Stimulated activated CD4-positive, alpha-beta T cell treated with anti-CD3 and anti-CD28 coated beads, Interleukin-12 subunit alpha, Interleukin-12 subunit beta, amount 100 ng/mL, for 24 hours (primary cell): ENCODE data around the gene RNF32.
A peak's percentile ranks its signal among the peaks of the same experiment; 100 is the strongest.

Experiments
- DNase-seq, 2 experiments: peaks; one replicate each; pipeline ENCODE4 v3.0.0-alpha.2; 2020; ENCODE audit warnings: low read depth in 2 of 2

The RNF32 gene

GRCh38 chr7:156640257-156640948, at the start of gene RNF32:
TSS of gene RNF32 (plus strand) at chr7:156640774. CDS start at chr7:156643878, 3,104 bp downstream.
- peak; percentile 98 to 99 for DNase-seq

DNA sequence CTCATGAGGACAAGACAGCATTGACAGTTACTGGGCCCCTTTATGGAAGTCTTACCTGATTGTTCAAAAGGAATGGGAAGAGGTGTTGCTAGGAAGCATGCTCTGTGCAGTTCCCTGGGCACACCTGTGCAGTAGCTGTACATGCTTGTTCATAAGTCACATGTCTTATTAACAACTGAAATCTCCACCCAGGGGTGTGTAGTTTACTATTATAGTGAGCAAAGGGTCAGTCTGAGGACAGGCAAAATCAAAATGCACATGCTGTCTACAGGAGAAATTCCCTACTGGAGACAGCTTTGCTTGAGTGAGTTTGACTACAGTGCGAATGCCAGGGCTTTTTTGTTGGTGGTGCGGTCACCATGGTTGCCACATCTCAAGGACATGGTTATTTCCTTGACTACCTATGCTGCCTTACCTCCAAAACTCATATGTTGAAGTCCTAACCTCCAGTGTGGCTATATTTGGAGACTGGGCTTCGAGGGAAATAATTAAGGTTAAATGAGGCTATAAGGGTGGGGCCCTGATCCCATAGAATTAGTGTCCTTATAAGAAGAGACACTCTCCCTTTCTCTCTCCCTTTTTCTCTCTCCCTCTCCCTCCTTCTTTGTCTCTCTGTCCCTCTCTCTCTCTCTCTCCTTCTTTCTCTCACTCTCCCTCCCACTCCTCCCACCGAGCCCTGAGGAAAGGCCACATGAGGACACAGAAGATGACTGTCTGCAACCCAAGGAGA, 48.3 kb upstream of the RNF32 start:
- DNase-seq = no peak

DNA sequence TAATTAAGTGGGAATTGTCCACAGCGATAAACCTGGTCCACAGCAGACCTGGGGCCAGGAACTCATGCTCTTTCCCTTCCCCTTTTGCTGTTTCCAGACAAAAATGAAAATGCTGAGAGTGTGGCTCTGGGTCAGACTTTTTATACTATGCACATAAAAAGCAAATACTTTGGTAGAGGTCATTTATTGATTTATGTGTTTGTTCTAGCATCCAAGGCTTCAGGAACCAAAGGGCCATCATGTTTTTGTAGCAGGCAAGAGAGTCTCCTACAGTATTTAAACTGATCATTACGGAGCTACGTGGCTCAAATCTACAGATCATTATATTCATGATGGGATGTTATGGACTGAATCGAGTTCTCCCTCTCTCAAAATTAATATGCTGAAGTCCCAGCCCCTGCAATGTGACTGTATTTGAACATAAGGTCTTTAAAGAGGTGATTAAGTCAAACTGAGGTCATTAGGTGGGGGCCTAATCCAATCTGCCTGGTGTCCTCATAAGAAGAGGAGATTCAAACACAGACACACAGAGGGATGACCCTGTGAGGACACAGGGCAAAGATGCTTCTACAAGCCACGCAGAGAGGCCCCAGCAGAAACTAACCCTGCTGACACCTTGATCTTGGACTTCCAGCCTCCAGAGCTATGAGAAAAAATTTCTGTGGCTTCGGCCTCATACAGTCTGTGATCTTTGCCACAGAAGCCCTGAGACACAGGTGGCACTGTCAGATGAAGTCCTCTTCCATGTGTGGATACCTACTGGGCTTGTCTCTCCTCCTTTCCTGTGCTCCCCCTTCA, 46.1 kb upstream of the RNF32 start:
- no peak for DNase-seq

DNA sequence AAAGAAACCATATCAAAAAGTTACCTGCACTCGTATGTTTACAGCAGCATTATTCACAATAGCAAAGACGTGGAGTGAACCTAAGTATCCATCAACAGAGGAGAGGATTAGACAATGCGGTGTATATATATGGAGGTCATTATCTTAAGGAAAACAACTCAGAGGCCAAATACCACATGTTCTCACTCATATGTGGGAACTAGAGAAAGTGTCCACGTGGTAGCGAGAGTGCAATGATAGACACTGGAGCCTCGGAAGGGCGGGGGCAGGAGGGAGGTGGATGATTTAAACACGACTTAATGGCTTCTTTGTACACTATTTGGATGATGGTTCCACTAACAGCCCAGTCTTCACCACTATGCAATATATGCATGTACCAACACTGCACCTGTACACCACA, 40.1 kb upstream of the RNF32 start:
- DNase-seq = no peak

GRCh38 chr7:156602283-156602682, 38.3 kb upstream of the RNF32 start:
- DNase-seq = no peak

GRCh38 chr7:156603011-156603410, 37.6 kb upstream of the RNF32 start:
- no peak for DNase-seq

DNA sequence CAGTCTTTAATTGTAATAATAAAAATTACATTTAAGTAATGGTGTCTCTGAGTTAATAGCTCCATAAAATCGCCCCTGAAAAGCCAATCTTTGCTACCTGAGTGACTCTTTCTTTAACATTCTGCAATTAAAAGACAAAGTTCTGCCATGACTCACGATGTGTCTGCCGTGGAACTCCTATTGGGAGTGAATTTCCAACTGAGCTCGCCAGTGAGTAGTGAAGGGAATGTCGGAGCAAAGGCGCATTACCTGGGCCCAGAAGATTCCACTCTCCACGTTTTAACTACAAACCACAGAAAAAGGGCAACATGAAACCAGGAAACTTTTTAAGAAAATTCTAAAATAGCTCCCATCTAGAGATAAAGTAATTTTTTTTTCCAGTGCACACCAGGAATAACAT, 36.9 kb upstream of the RNF32 start:
- DNase-seq = no peak

GRCh38 chr7:156604311-156604710, 36.3 kb upstream of the RNF32 start:
- DNase-seq = no peak

- DNase-seq = no peak
Measured at GRCh38 chr7:156604836-156605695, 35.5 kb upstream of the RNF32 start.

GRCh38 chr7:156606135-156606534, 34.4 kb upstream of the RNF32 start:
- no peak for DNase-seq

GRCh38 chr7:156606691-156607331, 33.8 kb upstream of the RNF32 start:
- no peak for DNase-seq

GRCh38 chr7:156607332-156608172, 33.0 kb upstream of the RNF32 start:
- DNase-seq = no peak

- DNase-seq = no peak
Measured at GRCh38 chr7:156608173-156608478, 32.4 kb upstream of the RNF32 start.

- no peak for DNase-seq
Measured at GRCh38 chr7:156609010-156609877, 31.3 kb upstream of the RNF32 start.

DNA sequence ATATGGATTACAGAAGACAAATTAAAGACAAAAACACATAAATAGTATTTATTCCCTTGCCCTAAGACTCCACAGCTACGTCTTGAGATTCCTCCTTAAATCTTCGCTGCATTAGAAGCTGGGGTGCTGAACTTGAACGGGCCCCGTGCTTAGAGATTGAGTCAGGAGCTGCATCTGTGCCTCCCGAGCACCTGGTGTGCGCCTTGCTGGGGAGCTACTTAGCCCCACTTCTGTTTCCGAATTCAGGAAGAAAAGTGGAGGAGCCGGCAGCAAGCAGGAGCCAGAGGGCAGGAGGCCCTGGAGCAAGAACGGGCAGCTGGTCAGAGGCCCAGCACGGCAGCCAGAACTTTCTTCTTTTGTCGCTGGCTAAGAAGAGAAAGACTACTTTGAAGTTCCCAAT, 30.4 kb upstream of the RNF32 start:
- DNase-seq = no peak

- no peak for DNase-seq
Measured at GRCh38 chr7:156610601-156611000, 30.0 kb upstream of the RNF32 start.

DNA sequence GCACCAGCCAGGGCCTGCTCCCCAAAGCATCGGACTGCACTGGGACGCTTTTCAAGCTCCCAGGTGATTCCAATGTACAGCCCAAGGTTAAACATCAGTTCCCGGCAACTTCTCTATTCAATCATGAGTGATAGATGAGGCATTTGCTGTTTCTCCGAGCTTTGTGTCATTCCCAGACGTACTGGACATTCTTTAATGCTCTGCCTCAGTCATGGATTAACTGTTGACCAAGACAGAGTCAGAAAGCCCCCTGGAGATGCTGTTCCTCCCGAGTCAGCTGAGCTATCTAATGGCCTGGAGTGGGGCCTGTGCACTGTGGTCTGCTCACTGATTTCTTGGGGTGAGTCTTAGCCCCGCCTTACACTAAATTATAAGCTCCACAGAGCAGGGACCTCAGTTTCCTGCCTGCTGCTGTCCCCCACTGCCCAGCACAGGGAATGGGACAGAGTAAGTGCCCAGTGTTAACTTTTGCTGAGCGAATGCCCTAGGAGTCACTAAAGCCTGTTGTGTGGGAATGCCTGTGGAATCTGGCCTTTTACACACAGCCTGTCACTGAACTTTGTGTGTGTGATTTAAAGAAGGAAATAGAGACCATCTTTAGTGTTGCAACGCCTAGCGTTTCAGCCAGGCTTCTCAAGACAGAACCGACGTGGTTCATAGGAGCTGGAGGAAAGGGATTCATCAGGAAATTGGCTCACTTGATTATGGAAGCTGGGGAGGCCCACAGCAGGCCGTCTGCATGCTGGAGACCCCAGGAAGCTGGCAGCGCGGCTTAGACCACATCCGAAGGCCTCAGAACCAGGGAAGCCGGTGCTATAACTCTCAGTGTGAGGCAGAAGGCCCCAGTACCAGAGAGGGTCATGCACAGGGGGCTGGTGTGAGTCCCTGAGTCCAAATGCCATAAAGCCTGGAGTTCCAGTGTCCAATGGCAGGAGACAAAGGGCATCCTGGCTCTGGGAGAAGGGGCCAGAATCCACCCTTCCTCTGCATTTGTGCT, 29.3 kb upstream of the RNF32 start:
- DNase-seq = no peak

DNA sequence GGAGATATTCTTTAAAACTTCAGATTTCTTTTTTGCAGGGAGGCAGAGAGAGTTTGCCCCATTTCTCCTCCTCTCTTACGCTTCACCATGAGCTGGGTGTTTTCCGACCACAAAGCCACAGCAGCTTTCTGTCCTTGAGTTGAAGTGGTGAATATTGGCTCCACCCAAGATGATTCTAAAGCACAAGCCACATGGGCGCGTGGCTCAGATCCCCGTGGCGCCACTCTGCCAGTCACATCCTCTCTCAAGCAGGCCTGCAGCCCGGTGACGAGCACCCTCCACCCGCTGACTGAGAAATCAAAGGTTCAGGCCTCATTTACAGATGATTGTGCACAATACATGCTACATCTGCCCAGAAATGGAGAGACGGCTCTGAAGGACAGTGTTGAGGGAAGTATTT, 27.6 kb upstream of the RNF32 start:
- peak; percentile 47 to 69 for DNase-seq
